Ureter (tissue), 1 donor: ENCODE data around the gene ZNF579. TPM values are rescaled to one million over a fixed set of nuclear protein-coding genes. Genes with fewer than 3 reads are reported as not detected.
"Not testable (repeated sequence)": the region's sequence is repeated elsewhere in the genome, so short reads cannot be mapped to it uniquely, and the experiment has no call there.

Experiments used
- DNase-seq: peaks from one replicate; pipeline ENCODE4 v3.0.0-alpha.2; 2020; ENCODE audit warnings: low spot score
- total RNA-seq: library from RNA; stranded (reverse); gene quantifications from one replicate; pipeline ENCODE4 v1.2.4, GENCODE V29; 2023
- donor health status: DM: yes; HTN: yes; CAD: no.

The ZNF579 gene
- total RNA-seq, 1 donor from 2014 or later: 14.0 TPM

DNA sequence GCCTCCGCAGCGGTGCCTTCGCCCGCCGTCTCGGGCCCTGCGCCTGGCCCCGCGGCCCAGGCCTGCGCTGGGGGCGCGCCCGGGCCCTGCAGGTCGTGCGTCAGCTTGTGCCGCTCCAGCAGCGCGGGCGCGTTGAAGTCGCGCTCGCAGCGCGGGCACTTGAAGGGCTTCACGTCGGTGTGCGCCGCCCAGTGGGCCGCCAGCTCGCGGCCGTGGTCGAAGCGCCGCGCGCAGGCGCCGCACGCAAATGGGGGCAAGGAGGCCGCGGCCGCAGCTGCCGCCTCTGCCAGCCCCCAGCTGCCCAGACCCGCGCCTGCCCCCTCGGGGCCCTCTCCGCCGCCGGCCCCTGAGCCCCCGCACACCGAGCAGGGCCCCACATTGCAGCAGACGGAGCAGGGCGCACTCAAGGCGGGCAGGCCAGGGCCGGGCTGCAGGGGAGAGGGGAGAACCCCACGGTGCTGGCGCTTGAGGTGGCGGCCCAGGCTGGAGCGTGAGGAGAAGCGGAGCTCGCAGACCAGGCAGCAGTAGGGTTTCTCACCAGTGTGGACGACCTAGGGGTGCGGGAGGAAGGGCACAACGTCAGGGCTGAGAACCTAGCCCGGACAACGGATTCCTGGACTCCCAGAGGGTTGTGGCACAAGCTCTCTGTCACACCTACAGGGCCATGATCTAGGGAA lies 12.6 kb upstream of the ZNF579 start:
- DNase-seq: no peak

- no peak for DNase-seq
These were observed 11.9 kb upstream of the ZNF579 start for GRCh38 chr19:55592391-55593090.

GRCh38 chr19:55591555-55591954 lies 10.9 kb upstream of the ZNF579 start:
- no peak for DNase-seq

DNA sequence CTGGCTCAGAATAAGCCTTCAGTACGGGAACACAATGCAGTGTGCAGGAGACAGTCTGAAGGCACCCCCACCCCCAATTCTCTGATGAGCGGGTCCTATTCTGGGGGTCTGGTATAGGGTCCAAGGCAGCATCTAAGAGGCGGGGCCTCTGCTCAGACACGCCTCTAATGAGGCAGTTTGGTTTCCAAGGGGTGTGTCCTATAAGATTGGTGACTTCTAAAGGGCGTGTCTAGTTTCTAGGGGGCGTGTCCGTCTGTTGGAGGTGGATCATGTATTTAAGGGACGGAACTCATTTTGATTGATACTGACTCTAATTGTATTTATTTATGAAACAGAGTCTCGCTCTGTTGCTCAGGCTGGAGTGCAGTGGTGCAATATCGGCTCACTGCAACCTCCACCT lies 10.0 kb upstream of the ZNF579 start:
- DNase-seq: no peak

GRCh38 chr19:55590109-55590508 lies 9.5 kb upstream of the ZNF579 start:
- no peak for DNase-seq

- no peak for DNase-seq
These were observed 8.1 kb upstream of the ZNF579 start for GRCh38 chr19:55588738-55589137.

GRCh38 chr19:55586976-55587668 lies 6.5 kb upstream of the ZNF579 start:
- DNase-seq: peak; percentile 95

DNA sequence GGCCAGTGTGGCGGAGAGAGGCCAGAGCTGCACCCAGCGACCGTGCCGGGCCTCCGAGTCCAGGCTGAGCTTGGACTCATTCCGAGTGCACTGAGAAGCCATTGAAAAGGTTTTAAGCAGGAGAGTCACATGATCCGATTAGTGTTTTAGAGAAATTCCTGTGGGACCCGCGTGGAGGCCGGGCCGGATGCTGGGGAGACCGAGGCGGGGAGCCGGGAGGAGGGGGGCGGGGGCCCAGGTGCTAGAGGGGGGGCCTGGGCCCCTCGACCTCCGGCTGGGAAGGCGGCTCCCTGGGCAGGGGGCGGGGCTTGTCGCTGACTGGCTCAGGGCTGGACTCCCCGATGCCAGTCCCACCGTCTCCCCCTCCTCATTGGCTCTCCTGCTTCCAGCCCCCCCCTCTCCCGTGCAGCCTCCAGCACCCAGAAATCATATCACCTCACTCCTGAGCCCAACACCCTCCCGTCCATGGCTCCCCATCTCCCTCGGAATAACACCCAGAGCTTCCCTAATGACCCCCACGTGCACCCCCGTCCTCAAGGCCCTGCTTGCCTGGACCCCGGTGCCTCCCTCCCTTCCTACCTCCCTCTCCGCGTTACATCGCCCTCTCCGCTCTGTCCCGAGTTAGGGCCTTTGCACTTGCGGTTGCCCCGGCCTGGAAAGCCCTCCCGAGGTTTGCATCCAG lies 5.2 kb upstream of the ZNF579 start:
- peak; percentile 78 for DNase-seq

DNA sequence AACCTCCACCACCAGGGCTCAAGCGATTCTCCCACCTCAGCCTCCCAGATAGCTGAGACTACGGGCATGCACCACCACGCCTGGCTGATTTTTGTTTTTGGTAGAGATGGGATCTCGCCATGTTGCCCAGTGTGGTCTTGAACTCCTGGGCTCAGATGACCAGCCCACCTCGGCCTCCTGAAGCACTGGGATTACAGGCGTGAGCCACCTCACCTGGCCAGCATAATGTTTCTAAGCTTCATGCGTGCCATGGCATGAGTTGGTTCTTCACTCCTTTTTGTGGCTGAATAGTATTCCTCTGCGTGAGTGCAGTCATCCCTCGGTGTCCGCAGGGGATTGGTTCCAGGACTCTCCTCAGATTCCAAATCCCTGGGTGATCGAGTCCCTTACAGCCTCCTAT lies 4.2 kb upstream of the ZNF579 start:
- no peak for DNase-seq

DNA sequence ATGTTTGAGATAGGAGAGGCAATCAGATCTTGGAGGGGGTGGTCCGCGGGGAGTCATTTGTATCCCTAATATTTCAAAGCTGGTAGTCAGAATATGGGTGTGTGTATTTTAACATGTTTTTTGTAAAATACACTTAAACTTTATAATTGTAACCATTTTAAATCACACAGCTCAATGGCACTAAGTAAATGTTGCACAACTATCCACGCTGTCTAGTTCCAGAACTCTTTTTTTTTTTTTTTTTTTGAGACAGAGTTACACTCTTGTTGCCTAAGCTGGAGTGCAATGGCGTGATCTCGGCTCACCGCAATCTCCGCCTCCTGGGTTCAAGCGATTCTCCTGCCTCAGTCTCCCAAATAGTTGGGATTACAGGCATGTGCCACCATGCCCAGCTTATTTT lies 3.2 kb upstream of the ZNF579 start:
- DNase-seq: not testable (repeated sequence)

DNA sequence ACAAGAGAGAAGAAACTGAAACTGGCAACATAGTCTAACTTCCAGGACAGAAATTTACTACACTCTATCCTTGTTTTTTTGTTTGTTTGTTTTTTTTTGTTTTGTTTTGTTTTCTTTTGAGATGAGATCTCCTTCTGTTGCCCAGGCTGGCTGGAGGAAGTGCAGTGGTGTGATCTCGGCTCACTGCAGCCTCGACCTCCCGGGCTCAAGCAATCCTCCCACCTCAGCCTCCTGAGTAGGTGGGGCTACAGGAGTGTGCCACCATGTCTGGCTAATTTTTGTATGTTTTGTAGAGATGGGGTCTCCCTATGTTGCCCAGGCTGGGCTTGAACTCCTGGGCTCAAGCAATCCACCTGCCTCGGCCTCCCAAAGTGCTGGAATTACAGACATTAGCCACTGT lies 1.6 kb upstream of the ZNF579 start:
- not testable (repeated sequence) for DNase-seq

- DNase-seq: no peak
These were observed 1.2 kb upstream of the ZNF579 start for GRCh38 chr19:55581823-55582223.

GRCh38 chr19:55581145-55581822 lies 636 bp upstream of the ZNF579 start:
- DNase-seq: no peak

DNA sequence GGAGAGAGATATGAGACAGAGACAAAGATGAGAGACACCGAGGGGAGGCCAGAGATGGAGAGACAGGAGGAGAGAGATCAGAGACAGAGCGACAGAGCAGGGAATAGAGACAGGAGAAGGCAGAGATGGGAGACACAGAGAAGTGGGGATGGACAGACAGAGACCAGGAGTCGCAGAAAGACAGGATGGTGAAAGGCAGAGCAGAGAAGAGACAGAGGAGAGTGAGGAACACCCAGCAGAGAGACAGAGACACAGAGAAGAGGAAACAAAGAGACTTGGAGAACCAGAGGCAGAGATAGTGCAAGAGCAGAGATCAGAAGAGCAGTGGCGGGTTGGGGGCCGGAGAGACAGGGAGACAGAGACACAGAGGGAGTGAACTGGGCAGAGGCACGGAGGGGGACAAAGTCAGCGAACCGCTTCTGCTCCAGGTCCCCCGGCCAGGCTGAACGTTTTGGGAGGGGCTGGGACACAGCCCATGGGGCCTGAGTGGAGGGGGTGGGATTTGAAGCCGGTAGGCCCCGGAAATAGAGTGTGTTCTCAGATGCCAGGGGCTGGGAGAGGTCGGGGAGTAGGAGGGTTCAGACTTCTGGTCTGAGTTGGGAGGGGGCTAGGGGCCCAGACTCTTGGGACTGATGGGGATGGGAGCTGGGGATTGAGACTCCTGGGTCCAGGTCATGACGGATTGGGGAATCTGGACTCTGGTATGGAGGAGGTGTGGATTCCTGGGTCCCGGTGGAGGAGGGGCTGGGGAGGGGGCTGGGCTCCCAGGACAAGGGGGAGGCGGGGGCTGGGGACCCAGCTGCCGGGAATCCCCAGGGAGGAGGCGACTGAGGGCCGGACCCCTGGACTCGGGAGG lies 654 bp downstream of the ZNF579 start:
- DNase-seq: no peak

DNA sequence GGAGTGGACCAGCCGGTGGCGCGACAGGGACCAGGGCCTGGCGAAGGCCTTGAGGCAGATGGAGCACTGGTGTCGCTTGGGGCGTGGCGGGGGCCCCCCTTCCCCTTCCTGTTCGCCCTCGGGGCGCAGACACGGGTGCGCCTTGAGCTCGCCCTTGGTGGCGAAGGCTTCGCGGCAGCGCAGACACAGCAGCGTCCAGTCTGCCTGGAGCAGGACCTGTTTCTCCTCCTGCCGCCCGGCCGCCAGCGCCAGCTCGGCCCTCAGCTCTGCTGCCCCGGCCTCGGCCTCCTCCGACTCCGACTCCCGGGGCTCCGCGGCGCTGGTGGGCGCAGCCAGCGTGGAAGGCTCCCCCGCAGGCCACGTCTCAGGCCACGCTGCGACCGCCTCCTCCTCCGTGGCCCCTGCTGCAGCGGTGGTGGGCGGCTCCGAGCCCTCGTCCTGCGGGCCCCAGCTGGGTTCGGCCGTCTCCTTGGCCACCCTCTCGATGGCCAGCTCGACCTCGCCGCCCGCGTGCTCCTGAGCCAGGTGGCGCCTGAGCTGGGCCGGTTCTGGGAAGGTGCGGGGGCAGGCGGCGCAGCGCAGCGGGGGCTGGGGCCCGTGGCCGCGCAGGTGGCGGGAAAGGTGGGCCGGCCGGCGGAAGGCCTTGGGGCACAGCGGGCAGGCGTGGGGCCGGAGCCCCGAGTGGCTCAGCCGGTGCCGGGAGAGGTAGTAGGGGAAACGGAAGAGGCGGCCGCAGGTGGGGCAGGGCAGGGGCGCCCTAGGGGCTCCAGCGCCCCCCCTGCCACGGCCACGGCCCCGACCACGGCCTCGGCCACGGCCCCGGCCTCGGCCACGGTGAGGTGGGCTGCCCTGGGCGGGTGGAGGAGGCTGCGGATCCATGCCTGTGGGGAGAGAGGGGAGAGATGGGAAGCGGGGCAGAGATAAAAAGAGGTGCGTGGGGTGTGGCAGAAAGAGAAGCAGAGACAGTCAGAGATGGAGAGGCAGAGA lies 1.6 kb downstream of the ZNF579 start:
- no peak for DNase-seq

DNA sequence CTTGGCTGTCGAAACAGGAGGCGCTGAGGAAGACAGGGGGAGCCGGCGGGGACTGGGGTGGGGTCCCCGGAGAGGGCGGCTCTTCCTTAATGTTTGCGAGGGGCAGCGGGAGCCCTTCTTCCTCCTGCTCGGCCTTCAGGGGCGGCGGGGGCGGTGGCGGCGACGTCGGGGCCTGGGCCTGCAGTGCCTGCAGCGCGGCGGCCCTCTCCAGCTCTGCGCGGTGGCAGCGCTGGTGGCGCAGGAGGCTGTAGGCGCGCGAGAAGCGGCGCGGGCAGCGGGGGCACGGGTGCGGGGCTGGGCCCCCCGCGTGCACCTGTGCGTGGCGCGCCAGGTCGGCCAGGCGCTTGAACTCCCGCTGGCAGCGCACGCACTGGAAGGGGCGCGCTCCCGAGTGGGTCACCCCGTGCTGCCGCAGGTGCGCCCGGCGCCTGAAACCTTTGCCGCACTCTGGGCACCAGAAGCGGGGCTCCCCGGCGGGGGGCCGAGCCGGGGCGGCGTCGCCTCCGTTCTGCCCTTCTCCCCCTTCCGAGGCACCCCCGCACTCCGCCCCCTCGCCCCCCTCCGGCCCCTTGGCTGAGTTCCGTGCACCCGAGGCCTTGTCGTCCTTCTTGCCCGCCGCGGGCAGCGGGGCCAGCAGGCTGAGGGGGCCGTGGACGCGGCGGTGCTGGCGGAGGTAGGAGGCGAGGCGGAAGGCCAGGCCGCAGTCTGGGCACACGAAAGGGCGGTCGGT lies 2.5 kb downstream of the ZNF579 start:
- DNase-seq: no peak

- no peak for DNase-seq
These were observed 3.9 kb downstream of the ZNF579 start for GRCh38 chr19:55576746-55577145.

DNA sequence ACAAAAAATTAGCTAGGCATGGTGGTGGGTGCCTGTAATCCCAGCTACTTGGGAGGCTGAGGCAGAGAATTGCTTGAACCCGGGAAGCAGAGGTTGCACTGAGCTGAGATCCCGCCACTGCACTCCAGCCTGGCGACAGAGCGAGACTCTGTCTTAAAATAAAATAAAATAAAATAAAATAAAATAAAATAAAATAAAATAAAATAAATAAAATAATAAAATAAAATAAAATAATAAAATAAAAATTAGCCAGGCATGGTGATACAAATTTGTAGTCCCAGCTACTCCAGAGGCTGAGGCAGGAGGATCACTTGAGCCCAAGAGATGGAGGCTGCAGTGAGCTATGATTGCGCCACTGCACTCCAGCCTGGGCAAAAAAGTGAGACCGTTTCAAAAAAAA lies 6.7 kb downstream of the ZNF579 start:
- DNase-seq: not testable (repeated sequence)

GRCh38 chr19:55569477-55569876 lies 11.2 kb downstream of the ZNF579 start:
- DNase-seq: not testable (repeated sequence)
